Ovary (tissue), 3 donors: ENCODE data around the gene TEDC1.

Experiments used
- CTCF ChIP-seq, 3 donors: fragments of 450-650 bp in 2 of 3; fragments of 200-600 bp in 1 of 3; IDR thresholded peaks; one replicate each; pipeline versions ENCODE4 v1.5.1 to v1.8.0; 2016 to 2022; ENCODE audit warnings: antibody characterized with exemption in 3 of 3, mild to moderate bottlenecking in 1 of 3
- EP300 ChIP-seq: sonication (generic); formaldehyde crosslinking; IDR thresholded peaks from one replicate; pipeline ENCODE4 v1.6.1; 2017; ENCODE audit warnings: antibody characterized with exemption
- POLR2A ChIP-seq: fragments of 450-650 bp; IDR thresholded peaks from one replicate; pipeline ENCODE4 v1.6.1; 2017; ENCODE audit warnings: antibody characterized with exemption, mild to moderate bottlenecking, moderate library complexity
- donor health status: DM: no; HTN: no; CAD: no.

- no peak for TF ChIP-seq CTCF (IDR thresholded peaks at IDR 0.05)
- no peak for TF ChIP-seq EP300
- no peak for TF ChIP-seq POLR2A
Measured at GRCh38 chr14:105525861-105526775, 35.1 kb downstream of the TEDC1 start, which contains the start of gene TMEM121.
